IPS-18c (cell line): ENCODE results near the gene SPDYE4.

ENCODE experiments used
- H3K4me3 ChIP-seq: 2 replicates; pipeline ENCODE4 v1.7.0; 2013; ENCODE audit warnings: low read depth, mild to moderate bottlenecking, low read length, moderate library complexity; ENCODE audit not compliant: insufficient read depth
- H3K9me3 ChIP-seq: one replicate; pipeline ENCODE4 v1.6.1; 2013; ENCODE audit warnings: mild to moderate bottlenecking, low read length, moderate library complexity; ENCODE audit not compliant: control insufficient read depth, insufficient read depth

The SPDYE4 gene

GRCh38 chr17:8705427-8705826, 52.9 kb downstream of the SPDYE4 start:
- H3K9me3 ChIP-seq = peaks cover 2% of the 10 kb centered on the region
- H3K4me3 ChIP-seq = no peak overlapping the region

- H3K9me3 ChIP-seq = peaks cover 2% of the 10 kb centered on the region
Measured at GRCh38 chr17:8703001-8703400, 55.3 kb downstream of the SPDYE4 start.

GRCh38 chr17:8701754-8702153, 56.6 kb downstream of the SPDYE4 start:
- Histone ChIP-seq H3K4me3 (no peak overlapping the region), H3K9me3 (peaks cover 2% of the 10 kb centered on the region)

More at GRCh38 chr17:8703001-8703400, 55.3 kb downstream of the SPDYE4 start:
- no peak overlapping the region for H3K4me3 ChIP-seq

GRCh38 chr17:8701221-8701620, 57.1 kb downstream of the SPDYE4 start:
- Histone ChIP-seq H3K4me3 (no peak overlapping the region), H3K9me3 (peaks cover 2% of the 10 kb centered on the region)
